HG03469 (cell line): ENCODE results near the gene BANP.
"Not testable (repeated sequence)": the region's sequence is repeated elsewhere in the genome, so short reads cannot be mapped to it uniquely, and the experiment has no call there.

Experiments
- ATAC-seq: cut with Tn5 transposase; IDR thresholded peaks from one replicate; pipeline ENCODE4 v1.9.1; 2021; ENCODE audit warnings: mild to moderate bottlenecking, moderate library complexity, moderate number of reproducible peaks; ENCODE audit not compliant: unreplicated experiment

BANP gene

DNA sequence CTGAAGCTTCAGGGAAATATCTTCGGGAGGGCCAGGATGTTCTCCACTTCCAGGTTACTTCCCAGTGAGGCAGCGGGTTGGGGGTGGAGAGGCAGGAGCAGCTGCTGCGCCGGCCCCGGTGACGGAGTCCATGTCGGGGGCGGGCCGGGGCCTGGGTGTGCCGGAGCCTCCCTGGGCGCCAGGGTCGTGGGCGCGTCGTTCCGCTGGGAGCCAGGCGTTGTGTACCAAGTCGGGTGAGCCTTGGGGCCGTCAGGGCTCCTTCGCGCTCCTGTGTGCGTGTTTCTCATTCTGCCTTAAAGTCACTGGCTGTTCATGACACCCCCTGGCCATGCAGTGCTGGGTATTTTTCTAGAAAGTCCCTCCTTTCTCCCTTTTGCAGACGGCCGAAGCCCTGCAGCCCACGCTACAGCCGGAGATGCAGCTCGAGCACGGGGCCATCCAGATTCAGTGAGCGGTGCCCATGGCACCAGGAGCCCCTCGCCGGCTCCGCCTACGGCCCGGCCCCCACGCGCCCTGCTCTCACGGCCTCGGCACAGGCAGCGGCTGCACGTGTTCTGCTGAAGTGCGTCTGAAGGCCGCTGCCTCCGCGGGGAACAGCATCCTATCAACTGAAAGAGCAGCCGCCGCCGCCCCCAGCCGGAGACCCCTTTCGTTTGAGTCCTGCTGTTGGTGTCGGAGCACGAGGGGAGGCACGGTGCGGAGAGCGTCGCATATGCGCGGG, 125.1 kb downstream of the BANP start:
- no peak for ATAC-seq

DNA sequence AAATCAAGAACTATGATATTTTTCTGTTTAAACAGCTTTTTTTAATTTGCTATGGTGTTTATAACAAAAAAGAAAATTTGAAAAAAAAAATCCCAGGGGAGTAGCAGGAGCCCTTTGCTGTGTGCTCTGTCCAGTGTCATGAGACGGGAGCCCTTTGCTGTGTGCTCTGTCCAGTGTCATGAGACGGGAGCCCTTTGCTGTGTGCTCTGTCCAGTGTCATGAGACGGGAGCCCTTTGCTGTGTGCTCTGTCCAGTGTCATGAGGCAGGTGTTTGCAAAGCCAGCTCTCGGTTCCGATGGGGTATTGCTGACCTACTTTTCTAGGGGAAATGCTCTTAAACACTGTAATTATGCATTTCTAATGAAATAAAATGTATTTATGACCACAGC, 125.7 kb downstream of the BANP start:
- not testable (repeated sequence) for ATAC-seq

DNA sequence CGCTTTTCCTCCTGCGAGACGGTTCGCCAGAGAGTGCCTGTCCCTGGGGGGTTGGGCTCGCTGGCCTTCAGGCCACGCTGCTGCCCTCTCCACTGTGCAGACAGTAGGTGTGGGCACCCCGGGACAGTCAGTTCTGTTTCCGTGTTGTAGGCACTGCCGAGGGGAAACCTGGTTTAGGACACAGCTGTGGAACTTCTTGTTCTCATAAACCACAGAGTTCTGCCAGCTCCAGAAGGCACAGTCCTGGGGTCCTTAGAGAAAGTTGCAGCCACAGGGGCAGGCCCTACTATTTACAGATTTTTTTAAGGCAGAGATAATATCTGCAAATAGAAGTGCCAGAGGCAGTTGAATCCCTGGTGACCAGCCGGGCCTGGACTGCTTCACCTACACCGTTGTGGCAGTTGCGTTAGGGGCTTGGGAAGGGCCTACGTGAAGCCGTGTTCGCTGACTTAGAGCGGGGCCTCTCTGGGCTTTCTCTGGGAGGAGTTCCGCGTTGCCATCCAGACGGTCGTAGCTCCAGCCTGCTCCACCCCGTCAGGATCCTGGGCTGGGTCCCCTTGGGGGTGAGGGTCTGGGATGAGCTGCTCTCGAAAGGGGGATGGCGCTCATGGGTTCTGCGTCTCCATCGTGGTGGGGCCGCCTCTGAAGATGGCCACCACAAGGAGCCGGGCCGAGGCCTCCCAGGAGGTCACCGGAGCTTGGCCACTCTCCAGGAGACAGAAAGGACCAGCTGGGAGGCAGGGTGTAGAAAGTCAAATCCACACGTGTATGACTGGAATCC, 126.3 kb downstream of the BANP start:
- no peak for ATAC-seq

DNA sequence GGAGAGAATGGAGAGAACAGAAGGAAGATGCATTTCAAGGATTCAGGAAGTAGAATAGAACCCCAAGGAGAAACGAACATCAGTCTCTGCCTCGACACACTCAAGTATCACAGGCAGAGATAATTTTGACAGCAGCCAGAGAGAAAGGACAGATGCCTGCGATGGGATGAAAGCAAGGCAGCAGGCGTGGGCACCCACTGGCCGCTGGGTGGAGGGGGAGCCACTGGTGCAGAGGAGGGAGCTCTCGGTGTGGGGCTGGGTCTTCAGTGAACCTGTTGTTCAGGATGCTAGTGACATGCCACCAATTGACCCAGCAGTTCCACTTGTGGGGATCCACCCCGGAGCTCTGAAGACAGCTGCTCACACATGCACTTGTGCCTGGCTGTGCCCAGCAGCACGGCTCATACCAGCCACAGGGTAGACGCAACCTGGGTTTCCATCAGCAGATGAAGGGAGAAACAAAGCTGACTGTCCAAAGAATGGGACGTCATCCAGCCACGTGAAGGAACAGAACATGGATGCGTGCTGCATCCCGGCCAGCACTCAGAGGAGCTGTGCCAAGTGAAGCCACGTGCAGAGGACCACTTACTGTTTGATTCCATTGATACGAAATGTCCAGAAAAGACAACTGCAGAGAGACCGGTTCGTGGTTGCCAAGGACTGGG, 127.0 kb downstream of the BANP start:
- ATAC-seq: no peak

DNA sequence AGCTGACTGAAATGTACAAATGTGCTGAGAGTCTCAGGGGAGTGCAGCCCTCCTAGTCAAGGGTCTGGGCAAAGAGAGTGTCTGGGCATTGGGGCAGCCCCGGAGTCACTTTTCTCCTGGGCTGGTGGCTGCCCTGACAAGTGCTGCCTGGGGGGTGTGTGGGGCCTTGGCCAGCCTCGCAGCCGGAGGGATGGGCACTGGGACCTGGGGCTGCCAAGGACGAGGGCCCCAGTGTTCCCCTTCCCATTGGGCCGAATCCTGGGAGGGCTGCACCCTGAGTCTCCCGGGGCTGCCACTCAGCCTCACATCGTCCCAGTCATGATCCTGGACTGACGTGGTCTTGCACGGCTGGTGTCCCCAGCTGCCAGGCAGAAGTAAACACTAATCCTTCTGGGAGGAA, 132.3 kb downstream of the BANP start:
- ATAC-seq: no peak

DNA sequence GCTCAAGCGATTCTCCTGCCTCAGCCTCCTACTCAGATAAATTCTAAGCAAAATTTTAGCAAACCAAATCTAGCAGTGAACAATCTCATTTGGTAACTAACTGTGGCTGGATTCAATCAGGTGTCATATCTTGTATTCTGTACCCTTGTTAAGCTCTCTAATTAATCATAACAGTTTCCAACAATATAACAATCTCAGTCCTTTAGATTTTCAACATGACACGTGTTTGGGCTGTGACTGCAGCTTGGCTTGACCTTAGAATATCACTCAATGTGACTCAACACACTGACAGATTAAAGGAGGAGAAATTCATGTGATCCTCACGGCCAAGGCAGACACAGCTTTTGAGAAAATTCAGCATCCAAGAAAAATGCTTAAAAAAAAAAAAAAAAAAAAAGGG, 133.6 kb downstream of the BANP start:
- no peak for ATAC-seq

DNA sequence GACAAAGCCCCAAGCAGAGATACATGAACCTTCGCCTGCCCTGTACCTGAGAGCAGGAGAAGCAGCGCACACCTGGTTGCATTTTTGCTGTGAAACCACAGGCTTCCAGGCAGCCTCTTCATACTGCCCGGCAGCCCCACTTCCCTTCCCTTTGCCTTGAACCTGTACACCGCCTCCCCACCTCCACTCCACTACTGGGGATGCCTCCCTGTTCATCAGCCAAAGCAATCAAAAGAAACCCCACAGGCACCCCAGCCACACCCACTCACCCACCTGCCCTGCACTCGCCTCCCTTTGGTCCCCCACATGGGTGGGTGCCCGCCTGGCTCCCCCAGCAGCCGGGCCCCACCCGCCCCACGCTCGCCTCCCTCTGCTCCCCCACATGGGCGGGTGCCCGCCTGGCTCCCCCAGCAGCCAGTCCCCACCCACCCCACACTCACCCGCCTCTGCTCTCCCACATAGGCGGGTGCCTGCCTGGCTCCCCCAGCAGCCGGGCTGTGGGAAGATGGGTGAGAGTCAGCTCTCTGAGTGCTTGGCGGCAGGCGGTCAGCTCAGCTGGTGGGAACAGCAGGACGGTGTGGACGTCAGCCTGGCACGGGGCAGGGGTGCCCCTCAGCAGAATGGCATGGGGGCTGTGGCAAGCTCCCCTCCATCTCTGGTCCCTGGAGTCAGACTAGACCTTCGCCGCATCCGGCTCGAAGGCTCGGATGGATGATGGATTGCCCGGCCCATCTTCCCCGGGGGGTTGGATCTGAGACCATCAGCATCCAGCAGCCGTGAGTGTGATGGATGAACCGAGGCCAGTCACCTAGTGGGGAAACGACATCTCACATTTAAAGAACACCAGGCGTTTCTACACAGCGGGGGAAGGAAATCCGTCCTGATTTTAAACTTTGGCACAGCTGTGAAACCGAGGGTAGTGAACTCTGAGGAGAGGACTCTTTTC, 135.6 kb downstream of the BANP start:
- no peak for ATAC-seq

DNA sequence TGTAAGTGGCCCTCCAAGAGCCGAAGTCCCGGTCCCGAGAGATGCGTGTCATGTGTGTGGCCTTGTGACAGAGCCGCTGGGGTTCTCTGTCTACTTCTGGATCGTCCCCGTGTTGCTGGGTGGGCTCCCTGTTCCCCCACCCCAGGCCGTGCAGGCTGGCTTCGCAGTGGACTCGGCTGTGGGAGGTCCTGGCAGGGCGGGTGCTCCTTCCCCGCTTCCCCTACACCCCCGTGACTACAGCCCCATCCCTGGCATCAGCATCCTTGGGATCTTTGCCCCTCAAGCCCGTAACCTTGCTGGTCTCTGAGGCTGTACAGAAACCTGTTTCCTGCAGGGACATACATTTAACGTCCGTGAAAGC, 136.3 kb downstream of the BANP start:
- no peak for ATAC-seq

DNA sequence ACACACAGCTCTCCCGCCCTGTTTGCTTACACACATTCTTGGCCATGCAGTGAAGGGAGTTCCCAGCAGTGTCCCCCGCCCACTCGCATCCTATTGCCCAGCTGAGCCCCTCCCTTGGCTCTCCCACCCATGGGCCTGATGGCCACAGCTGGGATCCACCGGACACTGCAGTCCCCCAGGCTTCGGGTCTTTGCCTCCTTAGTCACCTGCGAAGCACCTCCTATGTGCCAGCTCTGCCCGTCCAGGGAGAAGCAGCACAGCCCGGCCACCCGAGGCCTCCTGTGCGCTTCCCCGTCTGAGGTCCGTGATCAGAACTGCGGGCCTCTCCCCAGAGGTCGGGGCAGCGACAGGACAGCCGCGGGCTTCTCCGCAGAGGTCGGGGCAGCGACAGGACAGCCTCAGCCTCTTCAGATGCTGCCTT, 136.9 kb downstream of the BANP start:
- ATAC-seq: no peak

DNA sequence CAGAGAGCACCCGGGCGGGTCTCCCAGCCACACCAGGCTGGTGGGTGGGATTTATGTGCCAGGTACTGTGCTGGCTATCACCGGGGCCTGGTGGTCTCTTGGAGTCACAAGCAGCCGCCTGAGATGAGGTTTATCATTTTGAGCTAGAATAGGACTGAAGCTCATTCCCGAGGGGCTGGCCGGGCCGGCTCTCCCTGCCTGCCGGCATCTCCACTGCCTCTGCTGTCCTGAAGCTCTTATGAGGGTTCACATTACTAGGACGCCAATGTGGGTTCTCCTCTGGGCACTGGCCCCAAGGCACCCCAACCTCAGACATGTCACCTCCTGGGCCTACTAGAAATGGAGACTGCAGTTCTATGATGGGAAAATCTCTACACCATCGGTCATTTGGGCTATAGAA, 137.4 kb downstream of the BANP start:
- not testable (repeated sequence) for ATAC-seq

DNA sequence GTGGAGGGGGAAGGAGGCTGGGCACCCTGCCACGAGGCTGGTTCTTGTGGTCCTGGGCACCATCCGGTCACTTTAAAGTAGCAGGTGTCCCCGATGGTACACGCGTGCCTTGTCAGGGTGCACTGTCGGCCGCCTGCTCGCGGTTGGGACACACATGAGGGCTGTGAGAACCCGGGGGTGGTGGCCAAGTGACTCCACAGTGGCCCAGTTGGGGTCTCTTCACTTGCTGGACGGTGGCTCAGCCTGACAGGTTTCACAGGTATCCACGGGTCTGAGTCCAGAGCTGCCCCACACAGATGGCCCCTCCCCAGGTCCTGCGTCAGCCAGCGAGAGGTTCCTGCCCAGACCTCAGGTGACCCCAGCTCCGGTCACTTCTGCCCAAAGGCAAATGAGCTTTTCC, 137.8 kb downstream of the BANP start:
- not testable (repeated sequence) for ATAC-seq

DNA sequence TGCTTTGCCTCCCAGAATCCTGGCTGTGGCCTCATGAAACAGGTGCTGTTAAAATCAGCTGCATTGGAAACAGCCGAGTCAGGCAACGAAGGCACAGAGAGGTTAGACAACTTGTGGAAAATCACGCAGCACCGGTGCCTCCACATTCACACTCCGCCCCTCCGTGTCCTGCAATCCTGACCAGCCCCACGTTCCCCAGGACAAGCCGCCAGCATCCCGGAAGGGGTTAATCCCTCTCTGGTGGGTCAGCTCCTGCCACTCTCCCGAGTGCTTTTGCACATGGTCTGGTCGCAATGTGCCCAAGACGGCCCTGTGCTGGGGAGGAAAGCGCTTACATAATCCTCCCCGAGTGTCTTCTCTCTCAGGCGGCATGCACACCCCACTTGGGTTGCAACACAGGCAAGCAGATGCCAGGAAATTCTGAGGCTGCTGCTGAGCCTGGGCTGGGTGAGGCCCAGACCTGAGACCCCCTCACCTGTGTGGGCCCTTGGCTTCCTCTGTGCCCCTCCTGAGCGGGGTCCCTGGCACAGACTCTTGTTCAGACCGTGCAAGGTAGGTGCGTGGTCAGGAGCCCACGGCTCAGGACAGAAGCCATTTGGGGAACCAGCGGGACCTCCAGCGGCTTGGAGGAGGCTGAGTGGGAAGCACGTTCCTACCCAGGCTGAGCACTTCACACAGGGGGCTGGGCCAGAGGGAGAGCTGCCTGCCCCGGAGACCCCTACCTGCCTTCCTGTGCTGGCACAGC, 138.6 kb downstream of the BANP start:
- not testable (repeated sequence) for ATAC-seq

DNA sequence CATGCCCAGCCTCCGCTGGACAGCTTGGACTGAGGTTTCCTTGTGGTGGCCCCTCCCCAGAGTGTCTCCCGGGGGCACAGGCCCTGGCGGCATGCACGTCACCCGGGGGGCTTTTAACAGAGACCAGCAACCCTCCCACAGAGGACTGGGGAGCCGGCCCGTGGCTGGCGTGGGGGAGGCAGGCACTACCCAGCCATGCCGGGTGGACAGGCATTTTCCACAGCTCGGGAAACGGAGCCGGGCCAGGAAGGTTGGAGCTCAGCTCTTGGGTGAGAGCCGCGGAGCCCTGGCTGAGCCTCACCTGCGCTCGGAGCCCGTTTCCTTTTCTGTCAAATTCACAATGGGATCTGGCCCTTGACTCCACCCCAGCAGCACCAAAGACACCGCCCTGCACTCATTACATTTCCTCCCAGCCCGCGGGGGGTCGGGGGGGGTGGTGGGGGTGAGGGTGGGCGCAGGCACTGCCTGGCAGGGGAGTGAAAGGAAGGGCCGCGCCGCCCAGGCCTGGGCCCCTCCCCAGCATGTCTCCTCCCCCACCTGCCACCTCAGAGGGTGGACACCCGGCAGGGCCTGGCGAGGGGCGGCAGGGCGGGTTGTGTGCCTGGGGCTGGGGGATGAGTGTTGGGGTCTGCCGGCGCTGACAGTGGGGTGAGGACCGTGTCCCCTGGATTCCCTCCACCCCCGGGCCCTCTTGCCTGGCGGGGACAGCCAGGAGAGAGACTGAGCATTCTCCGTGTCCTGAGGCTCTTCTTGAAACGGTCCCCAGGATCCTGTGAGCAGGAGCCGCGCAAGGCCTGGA, 139.3 kb downstream of the BANP start:
- ATAC-seq: not testable (repeated sequence)

DNA sequence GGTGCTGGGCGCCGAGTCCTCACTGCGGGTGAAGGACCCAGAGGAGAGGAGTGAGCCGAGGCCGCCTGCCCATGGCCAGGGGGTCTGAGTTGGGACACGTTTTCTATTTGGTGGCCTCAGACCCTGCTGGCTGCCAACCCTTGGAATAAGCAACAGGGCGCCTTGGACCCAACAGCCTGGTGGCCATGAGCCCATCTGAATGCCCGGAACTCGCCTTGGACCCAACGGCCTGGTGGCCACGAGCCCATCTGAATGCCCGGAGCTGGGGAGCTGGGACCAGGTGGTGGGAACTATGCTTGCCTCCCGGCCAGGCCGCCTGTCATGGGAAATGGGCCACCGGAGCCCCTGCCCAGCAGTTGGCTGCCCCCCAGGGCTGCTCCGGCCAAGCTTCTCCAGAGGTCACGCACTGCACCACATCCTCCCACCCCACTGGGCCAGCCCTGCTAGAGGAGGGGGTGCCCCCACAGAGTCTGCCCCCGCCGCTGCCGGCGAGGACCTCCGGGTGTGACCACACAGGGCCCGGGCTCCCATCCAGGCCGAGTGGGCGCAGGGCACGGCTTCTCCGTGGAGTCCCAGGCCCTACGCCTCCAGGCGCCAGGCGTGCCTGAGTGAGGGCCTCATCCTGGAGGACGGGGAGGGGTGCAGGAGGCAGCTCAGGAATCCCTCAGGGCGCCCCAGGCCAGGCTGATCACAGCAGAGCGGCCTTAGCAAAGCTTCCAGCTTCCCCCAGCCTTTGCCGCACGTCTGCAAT, 140.2 kb downstream of the BANP start:
- not testable (repeated sequence) for ATAC-seq

DNA sequence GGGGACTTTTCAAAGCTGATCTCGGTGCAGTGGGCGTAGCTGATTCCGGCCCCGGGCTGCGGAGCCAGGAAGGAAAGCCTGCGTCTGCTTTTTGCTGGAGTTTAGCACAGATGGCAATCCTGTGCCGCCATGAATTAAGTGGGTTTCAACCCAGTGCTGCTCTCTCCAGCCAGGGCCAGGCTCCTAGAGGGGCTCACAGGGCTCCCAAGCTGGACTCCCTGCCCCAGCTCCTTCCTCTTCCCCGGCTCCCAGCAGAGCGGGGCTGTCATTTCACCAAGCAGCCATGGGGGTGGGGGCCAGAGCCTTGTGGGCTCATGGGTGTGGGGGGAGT, 140.7 kb downstream of the BANP start:
- not testable (repeated sequence) for ATAC-seq

DNA sequence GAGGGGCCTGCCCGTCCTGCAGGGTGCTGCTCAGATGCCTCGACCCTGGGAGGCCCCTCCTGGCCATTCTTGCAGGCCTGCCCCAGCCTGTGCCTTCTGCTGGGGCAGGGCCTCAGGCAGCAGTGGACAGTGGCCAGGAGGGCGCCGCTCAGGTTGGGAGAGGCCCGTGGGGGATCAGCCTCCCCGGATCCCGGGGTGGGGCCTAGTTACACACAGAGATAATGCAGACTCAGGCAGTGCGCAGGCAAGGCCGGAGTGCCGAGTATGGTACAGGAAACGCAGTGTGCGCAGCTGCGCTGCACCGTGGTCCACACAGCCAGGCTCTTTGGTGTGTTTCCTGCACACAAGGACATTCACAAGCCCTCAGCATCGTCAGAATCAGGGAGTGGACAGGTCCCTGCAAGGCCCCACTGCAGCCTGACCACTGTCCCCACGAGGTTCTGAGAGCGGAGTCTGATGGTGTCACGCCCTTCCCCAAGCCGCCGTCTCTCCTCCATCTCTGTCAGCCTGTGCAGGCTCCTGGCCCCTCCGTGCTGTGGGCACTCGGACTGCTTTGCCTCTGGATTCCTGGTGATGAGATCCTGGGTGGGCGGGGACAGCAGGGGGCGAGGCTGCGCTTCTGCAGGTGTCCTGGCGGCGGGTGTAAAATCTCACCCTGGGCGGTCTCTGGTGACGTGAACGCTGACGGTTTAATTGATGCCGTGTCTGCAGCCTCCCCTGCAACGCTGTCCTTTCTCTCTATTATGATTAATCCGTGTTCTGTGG, 141.7 kb downstream of the BANP start:
- ATAC-seq: not testable (repeated sequence)

DNA sequence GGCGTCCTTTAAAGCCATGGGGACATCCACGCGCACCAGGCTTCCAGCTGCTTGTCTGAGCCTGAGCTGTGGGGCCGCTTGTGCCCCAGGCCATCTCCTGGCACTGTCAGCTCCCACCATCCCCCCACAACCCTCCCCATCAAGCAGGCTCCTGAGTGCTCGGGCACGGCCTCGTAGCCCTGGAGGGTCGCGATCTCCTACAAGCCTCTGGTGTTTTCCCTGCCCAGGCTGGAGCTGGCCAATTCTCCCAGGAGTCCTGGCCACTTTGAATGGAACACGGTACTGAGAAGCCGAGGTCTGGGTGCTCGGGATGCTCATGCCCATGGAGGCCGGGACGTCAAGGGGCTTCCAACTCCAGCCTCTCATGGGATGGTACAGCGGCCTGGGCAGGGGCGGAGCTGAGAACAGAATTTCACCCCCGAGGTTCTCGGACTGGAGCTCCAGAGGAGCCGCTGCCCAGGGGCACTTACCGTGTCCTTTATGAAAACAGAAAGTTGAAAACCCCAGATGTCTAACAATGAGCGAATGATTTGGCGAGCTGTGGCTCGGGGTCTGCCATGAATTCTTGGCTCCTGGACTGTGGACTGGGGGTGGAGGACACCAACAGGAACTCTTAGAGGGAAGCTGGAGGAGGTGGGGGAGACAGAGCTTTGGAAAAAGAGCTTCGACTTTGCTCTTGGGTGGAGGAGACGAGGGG, 142.5 kb downstream of the BANP start:
- ATAC-seq: not testable (repeated sequence)
